Stimulated activated CD4-positive, alpha-beta T cell treated with anti-CD3 and anti-CD28 coated beads, Interleukin-15, amount 100 ng/mL, for 48 hours (primary cell): ENCODE results near the gene OPHN1.
"Not testable (repeated sequence)": the region's sequence is repeated elsewhere in the genome, so short reads cannot be mapped to it uniquely, and the experiment has no call there.

ENCODE experiments used
- DNase-seq, 2 donors: peaks; one replicate each; pipeline ENCODE4 v3.0.0-alpha.2; 2020; ENCODE audit warnings: low read depth in 2 of 2

OPHN1 gene

GRCh38 chrX:68365341-68365740, 68.0 kb downstream of the OPHN1 start:
- DNase-seq: no peak

GRCh38 chrX:68363984-68364383, 69.3 kb downstream of the OPHN1 start:
- no peak for DNase-seq

GRCh38 chrX:68358679-68359078, 74.6 kb downstream of the OPHN1 start:
- no peak for DNase-seq

- DNase-seq: no peak
These were observed 77.7 kb downstream of the OPHN1 start for GRCh38 chrX:68355629-68355920.

GRCh38 chrX:68354879-68355628, 78.2 kb downstream of the OPHN1 start:
- no peak for DNase-seq

- DNase-seq: no peak
These were observed 88.3 kb downstream of the OPHN1 start for GRCh38 chrX:68345025-68345424.

- no peak for DNase-seq
These were observed 89.7 kb downstream of the OPHN1 start for GRCh38 chrX:68343551-68343950.

- no peak for DNase-seq
These were observed 101.0 kb downstream of the OPHN1 start for GRCh38 chrX:68332201-68332731.

- DNase-seq: not testable (repeated sequence)
These were observed 106.5 kb downstream of the OPHN1 start for GRCh38 chrX:68326841-68327240.

- no peak for DNase-seq
These were observed 125.5 kb downstream of the OPHN1 start for GRCh38 chrX:68307769-68308168.

GRCh38 chrX:68304602-68305001, 128.7 kb downstream of the OPHN1 start:
- no peak for DNase-seq

- no peak for DNase-seq
These were observed 133.4 kb downstream of the OPHN1 start for GRCh38 chrX:68299898-68300297.

GRCh38 chrX:68292471-68292870, 140.8 kb downstream of the OPHN1 start:
- no peak for DNase-seq

- DNase-seq: no peak
These were observed 145.2 kb downstream of the OPHN1 start for GRCh38 chrX:68288127-68288526.

GRCh38 chrX:68287419-68287818, 145.9 kb downstream of the OPHN1 start:
- no peak for DNase-seq

GRCh38 chrX:68286980-68287379, 146.3 kb downstream of the OPHN1 start:
- DNase-seq: no peak

- DNase-seq: no peak
These were observed 147.2 kb downstream of the OPHN1 start for GRCh38 chrX:68286076-68286475.

- no peak for DNase-seq
These were observed 148.9 kb downstream of the OPHN1 start for GRCh38 chrX:68284281-68284904.

- DNase-seq: no peak
These were observed 159.4 kb downstream of the OPHN1 start for GRCh38 chrX:68273887-68274286.

GRCh38 chrX:68264793-68265192, 168.5 kb downstream of the OPHN1 start:
- not testable (repeated sequence) for DNase-seq

GRCh38 chrX:68261060-68261672, 172.1 kb downstream of the OPHN1 start:
- DNase-seq: no peak

GRCh38 chrX:68256990-68257389, 176.3 kb downstream of the OPHN1 start:
- no peak for DNase-seq
